IPS DF 6.9 (cell line): Measurements from ENCODE around the gene BMERB1.
"Not testable (repeated sequence)": the region's sequence is repeated elsewhere in the genome, so short reads cannot be mapped to it uniquely, and the experiment has no call there.

Source experiments
- DNase-seq: peaks from one replicate; pipeline ENCODE4 v3.0.0-alpha.2; 2013; ENCODE audit warnings: low read depth, low spot score
- H3K27ac ChIP-seq: one replicate; pipeline ENCODE4 v1.5.1; 2013; ENCODE audit warnings: low read length, control low read depth
- H3K27me3 ChIP-seq: 2 replicates; pipeline ENCODE4 v1.6.1; 2013; ENCODE audit warnings: mild to moderate bottlenecking, low read length; ENCODE audit not compliant: control insufficient read depth, insufficient read depth
- H3K36me3 ChIP-seq: 2 replicates; pipeline ENCODE4 v1.6.1; 2013; ENCODE audit warnings: low read length; ENCODE audit not compliant: control insufficient read depth, insufficient read depth
- H3K4me1 ChIP-seq: 2 replicates; pipeline ENCODE4 v1.6.1; 2013; ENCODE audit warnings: low read length; ENCODE audit not compliant: control insufficient read depth, insufficient read depth
- H3K4me3 ChIP-seq: 2 replicates; pipeline ENCODE4 v1.5.1; 2013; ENCODE audit warnings: mild to moderate bottlenecking, low read length
- H3K9me3 ChIP-seq: 2 replicates; pipeline ENCODE4 v1.6.1; 2013; ENCODE audit warnings: low read length, inconsistent platforms; ENCODE audit not compliant: control insufficient read depth, insufficient read depth
- WGBS: extraction: QIAGEN DNeasy Blood & Tissue Kit; methylation state at CpG from one replicate; pipeline ENCODE4 v1.1.7; 2013; ENCODE audit warnings: mixed read lengths, missing lambda C conversion rate; ENCODE audit not compliant: insufficient read length, insufficient coverage; 5-methylcytosine and 5-hydroxymethylcytosine counted together

BMERB1 gene

GRCh38 chr16:15425861-15426260 is 8.5 kb upstream of the BMERB1 start:
- H3K27me3 ChIP-seq = no peaks in the 10 kb centered on the region
- WGBS = no CpG with 5 or more reads among the region's 6 CpGs

DNA sequence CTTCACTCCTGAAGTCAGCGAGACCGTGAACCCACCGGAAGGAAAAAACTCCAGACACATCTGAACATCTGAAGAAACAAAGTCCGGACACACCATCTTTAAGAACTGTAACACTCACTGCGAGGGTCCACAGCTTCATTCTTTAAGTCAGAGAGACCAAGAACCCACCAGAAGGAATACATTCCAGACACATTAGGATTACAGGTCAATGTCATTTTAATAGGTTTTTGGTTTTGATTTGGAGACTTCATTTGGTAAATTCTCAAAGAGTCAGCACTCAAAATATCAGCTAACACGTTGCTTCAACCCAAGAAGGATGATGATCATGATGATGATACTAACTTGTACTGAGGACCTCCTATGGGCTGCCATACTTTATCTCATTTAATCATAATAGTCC is 7.6 kb upstream of the BMERB1 start:
- no CpG with 5 or more reads among the region's 6 CpGs for WGBS
- no peaks in the 10 kb centered on the region for H3K27me3 ChIP-seq
- H3K4me1 ChIP-seq = no peaks in the 10 kb centered on the region
- H3K9me3 ChIP-seq = no peaks in the 10 kb centered on the region
- H3K36me3 ChIP-seq = no peaks in the 10 kb centered on the region
- DNase-seq = no peak
- H3K27ac ChIP-seq = no peak overlapping the region
- H3K4me3 ChIP-seq = no peak overlapping the region

More at GRCh38 chr16:15425861-15426260, 8.5 kb upstream of the BMERB1 start:
- no peak for DNase-seq
- no peaks in the 10 kb centered on the region for H3K4me1 ChIP-seq
- no peaks in the 10 kb centered on the region for H3K36me3 ChIP-seq
- no peak overlapping the region for H3K4me3 ChIP-seq
- H3K9me3 ChIP-seq = no peaks in the 10 kb centered on the region
- H3K27ac ChIP-seq = no peak overlapping the region

GRCh38 chr16:15427648-15428239 is 6.6 kb upstream of the BMERB1 start:
- WGBS = no CpG with 5 or more reads among the region's 8 CpGs
- H3K27me3 ChIP-seq = no peaks in the 10 kb centered on the region
- no peaks in the 10 kb centered on the region for H3K9me3 ChIP-seq
- no peak for DNase-seq
- H3K4me1 ChIP-seq = no peaks in the 10 kb centered on the region
- H3K4me3 ChIP-seq = no peak overlapping the region
- no peaks in the 10 kb centered on the region for H3K36me3 ChIP-seq
- H3K27ac ChIP-seq = no peak overlapping the region

DNA sequence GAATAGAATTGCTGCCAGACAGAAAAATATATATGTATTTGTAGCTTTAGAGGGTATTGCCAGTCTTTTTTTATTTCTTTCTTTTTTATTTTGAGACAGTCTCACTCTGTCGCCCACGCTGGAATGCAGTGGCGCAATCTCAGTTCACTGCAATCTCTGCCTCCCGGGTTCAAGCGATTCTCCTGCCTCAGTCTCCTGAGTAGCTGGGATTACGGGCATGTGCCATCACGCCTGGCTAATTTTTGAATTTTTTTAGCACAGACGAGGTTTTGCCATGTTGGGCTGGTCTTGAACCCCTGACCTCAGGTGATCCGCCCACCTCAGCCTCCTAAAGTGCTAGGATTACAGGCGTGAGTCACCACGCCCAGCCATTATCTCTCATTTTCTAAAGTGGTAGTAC is 3.5 kb upstream of the BMERB1 start:
- not testable (repeated sequence) for H3K9me3 ChIP-seq, H3K4me3 ChIP-seq, DNase-seq, H3K27ac ChIP-seq, H3K27me3 ChIP-seq, H3K36me3 ChIP-seq, H3K4me1 ChIP-seq
- no CpG with 5 or more reads among the region's 11 CpGs for WGBS

DNA sequence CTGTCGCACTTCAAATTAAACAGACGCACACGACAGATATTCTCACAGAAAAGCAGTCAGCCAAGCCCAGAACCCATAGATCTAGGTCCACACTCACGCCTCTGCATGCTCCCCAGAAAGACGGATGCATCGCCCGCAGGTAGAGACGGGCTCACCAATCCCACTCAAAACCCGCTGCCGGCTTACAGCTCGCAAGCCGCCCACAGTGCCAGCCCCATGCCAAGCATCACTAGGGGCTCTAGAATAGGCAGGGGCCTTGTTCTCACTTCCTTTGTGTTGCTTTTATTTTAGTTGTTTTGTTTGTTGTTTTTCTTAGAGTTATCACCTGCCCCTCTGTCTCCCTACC is 336 bp upstream of the BMERB1 start:
- no peaks in the 10 kb centered on the region for H3K9me3 ChIP-seq
- H3K27me3 ChIP-seq = no peaks in the 10 kb centered on the region; the same call in 1 of the 2 replicates
- H3K4me3 ChIP-seq = no peak overlapping the region
- no peaks in the 10 kb centered on the region for H3K4me1 ChIP-seq
- no peaks in the 10 kb centered on the region for H3K36me3 ChIP-seq
- H3K27ac ChIP-seq = no peak overlapping the region
- no CpG with 5 or more reads among the region's 12 CpGs for WGBS
- DNase-seq = no peak

GRCh38 chr16:15435216-15435864 is 952 bp downstream of the BMERB1 start:
- Histone ChIP-seq H3K27me3 (no peaks in the 10 kb centered on the region; the same call in 1 of the 2 replicates), H3K9me3 (no peaks in the 10 kb centered on the region), H3K4me3 (peak overlapping the region; percentile 76), H3K27ac (no peak overlapping the region), H3K36me3 (no peaks in the 10 kb centered on the region), H3K4me1 (no peaks in the 10 kb centered on the region)
- WGBS = no CpG with 5 or more reads among the region's 22 CpGs
- DNase-seq = no peak

DNA sequence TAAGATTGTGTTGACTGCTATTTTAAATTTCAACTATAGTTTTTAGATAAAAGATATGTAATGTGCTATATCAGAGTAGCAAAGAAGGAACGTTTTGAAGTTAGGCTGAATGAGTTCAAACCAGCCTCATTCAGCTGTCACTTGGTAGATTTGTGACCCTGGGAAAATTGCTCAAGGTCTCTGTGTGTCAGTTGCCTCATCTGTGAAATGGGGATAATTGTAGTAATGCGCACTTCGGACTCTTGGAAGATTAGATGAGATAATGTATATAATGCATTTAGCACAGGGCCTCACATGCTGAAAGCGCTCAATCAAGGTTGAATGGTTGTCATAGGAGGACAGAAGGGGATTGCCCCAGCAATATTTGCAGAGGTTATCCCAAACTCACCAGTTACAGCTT is 4.7 kb downstream of the BMERB1 start:
- no peak for DNase-seq
- H3K9me3 ChIP-seq = no peaks in the 10 kb centered on the region
- no peak overlapping the region for H3K4me3 ChIP-seq
- no peaks in the 10 kb centered on the region for H3K4me1 ChIP-seq
- no peaks in the 10 kb centered on the region; the same call in 1 of the 2 replicates for H3K27me3 ChIP-seq
- H3K27ac ChIP-seq = no peak overlapping the region
- no CpG with 5 or more reads among the region's 4 CpGs for WGBS
- no peaks in the 10 kb centered on the region for H3K36me3 ChIP-seq

- H3K4me1 ChIP-seq = no peaks in the 10 kb centered on the region
- no peak overlapping the region for H3K4me3 ChIP-seq
- DNase-seq = no peak
- no peaks in the 10 kb centered on the region; the same call in 1 of the 2 replicates for H3K27me3 ChIP-seq
- no peak overlapping the region for H3K27ac ChIP-seq
- H3K36me3 ChIP-seq = no peaks in the 10 kb centered on the region
- no peaks in the 10 kb centered on the region for H3K9me3 ChIP-seq
- WGBS = no CpG with 5 or more reads among the region's 4 CpGs
Observed at GRCh38 chr16:15439521-15439920, 5.1 kb downstream of the BMERB1 start.

- Histone ChIP-seq H3K4me1 (no peaks in the 10 kb centered on the region), H3K9me3 (no peaks in the 10 kb centered on the region), H3K27ac (no peak overlapping the region), H3K36me3 (no peaks in the 10 kb centered on the region), H3K27me3 (no peaks in the 10 kb centered on the region), H3K4me3 (no peak overlapping the region)
- DNase-seq = no peak
- no CpG with 5 or more reads among the region's 3 CpGs for WGBS
Observed at GRCh38 chr16:15440852-15441251, 6.5 kb downstream of the BMERB1 start.

GRCh38 chr16:15442140-15442539 is 7.8 kb downstream of the BMERB1 start:
- not testable (repeated sequence) for H3K4me3 ChIP-seq

GRCh38 chr16:15443753-15444152 is 9.4 kb downstream of the BMERB1 start:
- no peak overlapping the region for H3K27ac ChIP-seq
- WGBS = no CpG with 5 or more reads among the region's 4 CpGs
- no peaks in the 10 kb centered on the region for H3K27me3 ChIP-seq
- H3K9me3 ChIP-seq = no peaks in the 10 kb centered on the region
- H3K4me1 ChIP-seq = no peaks in the 10 kb centered on the region
- DNase-seq = no peak
- no peaks in the 10 kb centered on the region for H3K36me3 ChIP-seq
- no peak overlapping the region for H3K4me3 ChIP-seq

More at GRCh38 chr16:15442140-15442539, 7.8 kb downstream of the BMERB1 start:
- not testable (repeated sequence) for H3K36me3 ChIP-seq, H3K27ac ChIP-seq, H3K9me3 ChIP-seq, H3K27me3 ChIP-seq, DNase-seq, H3K4me1 ChIP-seq
- no CpG with 5 or more reads among the region's 5 CpGs for WGBS
